K562 (cell line): ENCODE results near the gene ATL1. TPM values are rescaled to one million over a fixed set of nuclear protein-coding genes. Genes with fewer than 3 reads are reported as not detected.
A peak's percentile ranks its signal among the peaks of the same experiment; 100 is the strongest.

Experiments used
- CSDE1 ChIP-seq, 2 experiments: fragments of 450-650 bp; IDR thresholded peaks; 2 replicates each; pipeline ENCODE4 v1.6.1; 2016; ENCODE audit warnings: mild to moderate bottlenecking in 1 of 2
- E2F5 ChIP-seq: sonication (generic); formaldehyde crosslinking; IDR thresholded peaks from 2 replicates; pipeline ENCODE4 v1.8.0; 2022; ENCODE audit warnings: mild to moderate bottlenecking, missing genetic modification reagents
- EWSR1 ChIP-seq: fragments of 450-650 bp; IDR thresholded peaks from 2 replicates; pipeline ENCODE4 v1.6.1; 2018; ENCODE audit warnings: borderline replicate concordance, mild to moderate bottlenecking, low read depth, moderate library complexity; ENCODE audit not compliant: partially characterized antibody
- FOXJ3 ChIP-seq: sonication (generic); formaldehyde crosslinking; IDR thresholded peaks from 2 replicates; pipeline ENCODE4 v1.4.0; 2020; ENCODE audit warnings: mild to moderate bottlenecking, missing genetic modification reagents
- ID3 ChIP-seq, 2 experiments: fragments of 250-450 bp in 1 of 2; fragments of 450-650 bp in 1 of 2; sonication (Bioruptor Pico) in 1 of 2; IDR thresholded peaks; 2 replicates each; pipeline versions ENCODE4 v1.6.1 to v1.8.0; 2016 to 2021; ENCODE audit warnings: mild to moderate bottlenecking in 2 of 2, moderate library complexity in 2 of 2, missing compliant biosample characterization in 1 of 2, missing genetic modification characterization in 1 of 2
- IRF1 ChIP-seq: sonication (generic); formaldehyde crosslinking; IDR thresholded peaks from 2 replicates; pipeline ENCODE4 v1.8.0; 2022; ENCODE audit warnings: missing genetic modification reagents, mild to moderate bottlenecking, borderline replicate concordance
- KDM4B ChIP-seq, 2 experiments: fragments of 450-650 bp in 1 of 2; sonication (generic) in 1 of 2; IDR thresholded peaks; 2 replicates each; pipeline ENCODE4 v1.6.1; 2016 to 2017; ENCODE audit warnings: borderline replicate concordance in 2 of 2, antibody characterized with exemption in 1 of 2, low read depth in 1 of 2, mild to moderate bottlenecking in 1 of 2
- NFIC ChIP-seq: fragments of 450-650 bp; IDR thresholded peaks from 2 replicates; pipeline ENCODE4 v1.6.1; 2017; ENCODE audit warnings: mild to moderate bottlenecking, inconsistent platforms
- NFRKB ChIP-seq: fragments of 450-650 bp; IDR thresholded peaks from 2 replicates; pipeline ENCODE4 v1.6.1; 2016; ENCODE audit warnings: low read depth
- PATZ1 ChIP-seq: fragments of 250-450 bp; sonication (Bioruptor Pico); IDR thresholded peaks from 2 replicates; pipeline ENCODE4 v1.5.0; 2020; ENCODE audit warnings: mild to moderate bottlenecking, borderline replicate concordance
- PML ChIP-seq: IDR thresholded peaks from 2 replicates; pipeline ENCODE4 v1.6.1; 2012; ENCODE audit warnings: low read length, inconsistent platforms
- SAFB ChIP-seq: fragments of 200-400 bp; formaldehyde crosslinking; IDR thresholded peaks from 2 replicates; pipeline ENCODE4 v1.6.1; 2017; ENCODE audit warnings: low read depth, low read length, borderline replicate concordance
- SMAD1 ChIP-seq: fragments of 150-350 bp; IDR thresholded peaks from 2 replicates; pipeline ENCODE4 v1.6.1; 2014; ENCODE audit warnings: low read length, low read depth; ENCODE audit not compliant: partially characterized antibody
- TBP ChIP-seq: optimal IDR thresholded peaks from 2 replicates; pipeline ENCODE3; 2011; ENCODE audit warnings: low read depth, low read length, improper control_type of control experiment
- TEAD2 ChIP-seq: fragments of 450-650 bp; IDR thresholded peaks from 2 replicates; pipeline ENCODE4 v1.6.1; 2016; ENCODE audit warnings: missing genetic modification characterization, control low read depth, missing compliant biosample characterization
- ZNF277 ChIP-seq: fragments of 250-450 bp; sonication (Bioruptor Pico); IDR thresholded peaks from 2 replicates; pipeline ENCODE4 v1.8.0; 2022; ENCODE audit warnings: inconsistent platforms, mild to moderate bottlenecking, moderate library complexity, borderline replicate concordance
- ZNF347 ChIP-seq: fragments of 450-650 bp; formaldehyde crosslinking; IDR thresholded peaks from 2 replicates; pipeline ENCODE4 v1.4.0; 2020; ENCODE audit warnings: low read depth, mild to moderate bottlenecking, moderate library complexity
- ZNF395 ChIP-seq: fragments of 200-800 bp; sonication (Bioruptor generic); IDR thresholded peaks from 2 replicates; pipeline ENCODE4 v1.6.1; 2017; ENCODE audit warnings: missing genetic modification characterization, missing compliant biosample characterization
- ZNF830 ChIP-seq: fragments of 250-450 bp; sonication (Bioruptor Pico); IDR thresholded peaks from 2 replicates; pipeline ENCODE4 v1.5.0; 2021; ENCODE audit warnings: mild to moderate bottlenecking
- polyA plus RNA-seq, 8 experiments: library from polyadenylated mRNA; depleted of rRNA in 4 of 8; stranded (reverse) in 5 of 8; unstranded in 3 of 8; fragments of >200 nt; fragmentation: Nextera tagmentation in 2 of 8; fragmentation: Illumina TruSeq in 1 of 8; extraction: Ambion mirVana in 2 of 8; extraction: Trizol in 1 of 8; gene quantifications; 2 replicates each; pipeline versions ENCODE4 v1.2.1 to v1.2.3, GENCODE V29; 2011 to 2014; ENCODE audit warnings: inconsistent platforms in 1 of 8, missing spikeins in 1 of 8
- total RNA-seq, 7 experiments: library from RNA; depleted of rRNA in 6 of 7; stranded (reverse); fragments of >200 nt in 6 of 7; fragmentation: Illumina TruSeq in 2 of 7; extraction: Trizol in 2 of 7; gene quantifications; 2 replicates each; pipeline versions ENCODE4 v1.2.1 to v1.2.3, GENCODE V29; 2011 to 2021; ENCODE audit warnings: low replicate concordance in 1 of 7

ATL1 gene
- total and polyA plus RNA-seq, 9 of the 15 experiments (the other 6 are each of a cell fraction or from before 2014, with no cell fraction given), result 0.04 to 0.16 (median 0.07) TPM; not detected in 4

- TF ChIP-seq TBP (peak; percentile 95), PML (peak; percentile 97), KDM4B (IDR thresholded peaks at IDR 0.05; ENCODE audit: borderline replicate concordance in 2 of 2, low read depth in 1 of 2) (peak in 1 of 2 experiments; percentile 91; a peak in 1 of 4 replicates), EWSR1 (no peak), PATZ1 (CRISPR knock-in tag) (no peak), TEAD2 (tag) (no peak), E2F5 (no peak), ZNF347 (CRISPR knock-in tag) (no peak), SAFB (no peak), IRF1 (no peak), FOXJ3 (CRISPR knock-in tag) (no peak), ZNF395 (peak; percentile 51; the same call in 1 of the 2 replicates), ZNF277 (CRISPR knock-in tag) (no peak), SMAD1 (peak; percentile 88), CSDE1 (IDR thresholded peaks at IDR 0.05) (peak in 1 of 2 experiments; percentile 42; a peak in 1 of 4 replicates), ZNF830 (0 out of 2 replicates have a peak, but pooled peaks have one; percentile 11), ID3 (CRISPR knock-in tag; IDR thresholded peaks at IDR 0.05) (no peak), ID3 (tag; IDR thresholded peaks at IDR 0.05) (peak; percentile 67), NFIC (0 out of 2 replicates have a peak, but pooled peaks have one; percentile 7), NFRKB (no peak)
These were observed 108.3 kb downstream of the ATL1 start, which contains the start of gene SAV1 (continued) for GRCh38 chr14:50667996-50668825.
